Upper lobe of right lung (tissue), 1 donor: ENCODE results near the gene NDC1. TPM values are rescaled to one million over a fixed set of nuclear protein-coding genes. Genes with fewer than 3 reads are reported as not detected.

ENCODE experiments used
- ATAC-seq: fragments of 200-7000 bp; cut with Tn5 transposase; one replicate; pipeline ENCODE4 v1.9.1; 2020; ENCODE audit warnings: mild to moderate bottlenecking, moderate library complexity
- DNase-seq: peaks from one replicate; pipeline ENCODE4 v3.0.0-alpha.2; 2020
- H3K27ac ChIP-seq: fragments of 200-600 bp; one replicate; pipeline ENCODE4 v1.8.0; 2022
- H3K27me3 ChIP-seq: fragments of 200-600 bp; one replicate; pipeline ENCODE4 v1.8.0; 2022; ENCODE audit warnings: mild to moderate bottlenecking
- H3K36me3 ChIP-seq: fragments of 200-600 bp; one replicate; pipeline ENCODE4 v1.8.0; 2022
- H3K4me1 ChIP-seq: fragments of 200-600 bp; one replicate; pipeline ENCODE4 v1.8.0; 2022
- H3K4me3 ChIP-seq: fragments of 200-600 bp; one replicate; pipeline ENCODE4 v1.8.0; 2022; ENCODE audit warnings: mild to moderate bottlenecking
- H3K9me3 ChIP-seq: fragments of 200-600 bp; one replicate; pipeline ENCODE4 v1.8.0; 2022
- CTCF ChIP-seq: fragments of 200-600 bp; IDR thresholded peaks from one replicate; pipeline ENCODE4 v1.8.0; 2022; ENCODE audit warnings: antibody characterized with exemption
- intact Hi-C: fragments of 100-400 bp; cut with DNase I; formaldehyde crosslinking; loops from one replicate; pipeline ENCODE4 v1.11.0; 2022
- total RNA-seq: library from RNA; stranded (reverse); fragmentation: NEBNext Ultra II Directional; extraction: Animal tissue kit (Norgen Biotek cat#: 25700); gene quantifications from one replicate; pipeline ENCODE4 v1.2.1, GENCODE V29; 2021
- donor health status: DM: no; HTN: yes; CAD: no; lungs with severe emphysema.

The NDC1 gene
- total RNA-seq, 1 donor from 2014 or later, result 7.7 TPM

- H3K4me1 ChIP-seq, result no peaks in the 10 kb centered on the region
- intact Hi-C loops, result no loop called here
- ATAC-seq, result no peak
These were observed 112.0 kb downstream of the NDC1 start for GRCh38 chr1:53726009-53726600.

GRCh38 chr1:53725238-53725689 lies 112.8 kb downstream of the NDC1 start:
- ATAC-seq (no peak), DNase-seq (no peak)
- peaks cover under 1% of the 10 kb centered on the region for H3K27me3 ChIP-seq
- H3K9me3 ChIP-seq, result no peaks in the 10 kb centered on the region
- H3K27ac ChIP-seq, result no peak overlapping the region
- TF ChIP-seq CTCF, result no peak
- no peaks in the 10 kb centered on the region for H3K4me1 ChIP-seq
- no peak overlapping the region for H3K4me3 ChIP-seq
- intact Hi-C loops, result no loop called here
- no peaks in the 10 kb centered on the region for H3K36me3 ChIP-seq

More at GRCh38 chr1:53726009-53726600, 112.0 kb downstream of the NDC1 start:
- no peaks in the 10 kb centered on the region for H3K27me3 ChIP-seq
- no peaks in the 10 kb centered on the region for H3K9me3 ChIP-seq
- no peak overlapping the region for H3K27ac ChIP-seq
- no peaks in the 10 kb centered on the region for H3K36me3 ChIP-seq
- DNase-seq, result no peak
- H3K4me3 ChIP-seq, result no peak overlapping the region
- TF ChIP-seq CTCF, result no peak

GRCh38 chr1:53722025-53722424 lies 116.1 kb downstream of the NDC1 start:
- Histone ChIP-seq H3K9me3 (no peaks in the 10 kb centered on the region), H3K27ac (no peak overlapping the region), H3K4me3 (no peak overlapping the region), H3K4me1 (no peaks in the 10 kb centered on the region), H3K36me3 (no peaks in the 10 kb centered on the region), H3K27me3 (peaks cover 16% of the 10 kb centered on the region)
- DNase-seq (no peak), ATAC-seq (no peak)
- intact Hi-C loops, result no loop called here
- no peak for TF ChIP-seq CTCF

GRCh38 chr1:53721088-53721487 lies 117.0 kb downstream of the NDC1 start:
- TF ChIP-seq CTCF, result no peak
- ATAC-seq (no peak), DNase-seq (no peak)
- Histone ChIP-seq H3K4me1 (no peaks in the 10 kb centered on the region), H3K36me3 (no peaks in the 10 kb centered on the region), H3K27ac (no peak overlapping the region), H3K9me3 (no peaks in the 10 kb centered on the region), H3K27me3 (peaks cover 16% of the 10 kb centered on the region), H3K4me3 (no peak overlapping the region)
- intact Hi-C loops, result no loop called here

- no peak for ATAC-seq
- Histone ChIP-seq H3K36me3 (no peaks in the 10 kb centered on the region), H3K27ac (no peak overlapping the region), H3K4me1 (no peaks in the 10 kb centered on the region), H3K4me3 (no peak overlapping the region), H3K9me3 (no peaks in the 10 kb centered on the region), H3K27me3 (peaks cover 25% of the 10 kb centered on the region)
- DNase-seq, result no peak
- intact Hi-C loops, result no loop called here
- no peak for TF ChIP-seq CTCF
These were observed 118.6 kb downstream of the NDC1 start for GRCh38 chr1:53719469-53719868.

- intact Hi-C loops, result no loop called here
These were observed 119.7 kb downstream of the NDC1 start for GRCh38 chr1:53718443-53718842.

More at GRCh38 chr1:53718443-53718842, 119.7 kb downstream of the NDC1 start:
- no peak for ATAC-seq
- Histone ChIP-seq H3K4me1 (no peaks in the 10 kb centered on the region), H3K4me3 (no peak overlapping the region), H3K27ac (no peak overlapping the region), H3K9me3 (no peaks in the 10 kb centered on the region), H3K36me3 (no peaks in the 10 kb centered on the region), H3K27me3 (peaks cover 27% of the 10 kb centered on the region)
- no peak for TF ChIP-seq CTCF
- DNase-seq, result no peak
